Measurements from ENCODE around the gene RAMACL.

- TF ChIP-seq POLR2AphosphoS5 (IDR thresholded peaks at IDR 0.05) (peak in 2 of 4 donors; percentile 10 to 53), CTCF (IDR thresholded peaks at IDR 0.05) (no peak), POLR2A (IDR thresholded peaks at IDR 0.05) (no peak), EP300 (IDR thresholded peaks at IDR 0.05) (no peak)
These were observed 32.8 kb downstream of the RAMACL start for GRCh38 chr6:166553563-166554271.

Measured in sigmoid colon (tissue), 4 donors.